Measurements from ENCODE around the gene PUM1. TPM values are rescaled to one million over a fixed set of nuclear protein-coding genes. Genes with fewer than 3 reads are reported as not detected.

The PUM1 gene
- total and polyA plus RNA-seq, 10 of the 15 experiments (the other 5 are each of a cell fraction or from before 2014, with no cell fraction given) = 21.4 to 75.3 (median 42.4) TPM

DNA sequence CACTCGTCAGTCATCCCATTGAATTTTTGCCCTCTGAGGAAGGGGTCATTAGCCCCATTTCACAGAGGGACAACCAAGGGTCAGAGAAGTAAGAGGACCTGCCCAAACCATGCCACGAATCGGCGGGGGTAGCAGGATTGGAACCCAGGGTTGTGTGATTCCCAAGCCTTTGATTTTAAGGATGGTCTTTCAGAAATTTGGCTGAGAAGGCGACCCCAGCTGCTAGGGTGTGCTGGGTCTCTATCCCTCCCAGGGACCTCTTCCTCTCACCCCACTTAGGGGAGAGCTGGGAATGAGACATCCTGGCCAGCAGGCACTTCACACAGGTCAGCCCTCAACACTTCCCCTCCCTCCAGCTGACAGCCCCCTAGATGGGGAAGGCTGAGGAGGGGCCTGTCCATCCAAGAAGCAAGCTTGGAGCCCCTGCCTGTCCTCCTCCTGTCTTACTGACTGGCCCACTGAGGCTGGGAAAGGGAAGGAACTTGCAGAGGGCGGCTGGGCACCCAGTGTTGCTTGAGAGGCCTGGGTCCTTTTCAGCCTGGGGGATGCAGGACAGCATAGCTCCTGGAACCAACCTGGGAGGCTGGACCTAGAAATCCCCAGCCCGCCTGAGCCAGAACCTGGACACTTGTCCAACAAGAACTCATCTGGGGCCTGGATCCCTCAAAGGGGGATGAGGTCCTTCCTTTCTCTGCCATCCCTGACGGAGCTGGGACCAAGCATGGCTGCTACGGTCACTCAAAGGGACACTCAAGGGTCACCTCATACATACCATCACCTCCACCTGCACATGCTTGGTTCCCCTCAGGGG is 158.7 kb downstream of the PUM1 start:
- Histone ChIP-seq H3K9ac (ENCODE audit: control insufficient read depth, insufficient read depth, low read length) (no peak overlapping the region), H3K9me3 (replicated peaks; ENCODE audit: control insufficient read depth, insufficient read depth, low read length) (no peaks in the 10 kb centered on the region), H3K4me2 (ENCODE audit: control insufficient read depth, insufficient read depth) (no peak overlapping the region), H2AFZ (ENCODE audit: control insufficient read depth, low read depth, low read length) (no peak overlapping the region), H3K4me1 (ENCODE audit: control insufficient read depth, insufficient read depth, low read length) (no peaks in the 10 kb centered on the region), H3K36me3 (ENCODE audit: control insufficient read depth in 2 of 2, insufficient read depth in 2 of 2, low read length in 1 of 2) (no peaks in the 10 kb centered on the region), H3K79me2 (ENCODE audit: control insufficient read depth, insufficient read depth, low read length) (no peaks in the 10 kb centered on the region), H3K27me3 (replicated peaks in 1 of 2; ENCODE audit: control insufficient read depth in 2 of 2, insufficient read depth in 2 of 2, low read length in 1 of 2) (peaks cover 16% of the 10 kb centered on the region in 2 experiments), H3K4me3 (no peak overlapping the region), H4K20me1 (ENCODE audit: control insufficient read depth, insufficient read depth) (no peaks in the 10 kb centered on the region), H3K27ac (ENCODE audit: control insufficient read depth, insufficient read depth) (no peak overlapping the region)
- BruUV-seq (replicated peaks) = no TSS peak
- FAIRE-seq (no peak), DNase-seq (ENCODE audit: low read depth, low spot score) (no peak), ATAC-seq (no peak)
- ChIA-PET CTCF (interaction anchor here (0.7 to 1.0 kb wide), 2 partner anchors 106 to 127 kb away, joined by 3 to 4 read pairs; no protein-coding TSS in a partner anchor), RAD21 (ENCODE audit: unreplicated experiment) (interaction anchor here (0.9 kb wide), 1 partner anchor 100 kb away, joined by 3 read pairs; no protein-coding TSS in a partner anchor), POLR2A (no interaction called here), SMC1A (ENCODE audit: uncharacterized antibody, unreplicated experiment) (interaction anchor here (0.9 kb wide), 1 partner anchor 105 kb away, joined by 3 read pairs; no protein-coding TSS in a partner anchor)
- in situ Hi-C loops (cut with MboI) (no loop called here), intact Hi-C loops (cut with micrococcal nuclease; ENCODE audit: unreplicated experiment) (no loop called here)
- 45% methylated on average over 9 of the region's 9 CpGs for WGBS (ENCODE audit: insufficient coverage, insufficient replicate concordance, low lambda C conversion rate, missing lambda C conversion rate)
- TF ChIP-seq NR2F1 (conservative IDR thresholded peaks at IDR 0.05) = no peak
- no peak for TF ChIP-seq LARP7 (IDR thresholded peaks at IDR 0.05)
- TF ChIP-seq CBFB (IDR thresholded peaks at IDR 0.05; ENCODE audit: low read depth) = no peak
- no peak for TF ChIP-seq NFYA (IDR thresholded peaks at IDR 0.05; ENCODE audit: borderline replicate concordance, low read depth, low read length)
- no peak for TF ChIP-seq HDGF (IDR thresholded peaks at IDR 0.05)
- no peak for TF ChIP-seq EED (IDR thresholded peaks at IDR 0.05; ENCODE audit: low read depth)
- no peak for TF ChIP-seq ZSCAN29 (IDR thresholded peaks at IDR 0.05)
- TF ChIP-seq JUND (IDR thresholded peaks at IDR 0.05; ENCODE audit: low read depth, low read length) = no peak

Measured in GM12878 (cell line).